GM12864 (cell line): ENCODE data around the gene ADAMTS2.

ENCODE experiments used
- DNase-seq: peaks from one replicate; pipeline ENCODE4 v3.0.0-alpha.2; 2011; ENCODE audit warnings: low read depth
- H3K4me3 ChIP-seq: 2 replicates; pipeline ENCODE4 v1.5.1; 2011; ENCODE audit warnings: mild to moderate bottlenecking, low read depth, low read length, control low read depth
- CTCF ChIP-seq: IDR thresholded peaks from 2 replicates; pipeline ENCODE4 v1.5.1; 2011; ENCODE audit warnings: low read depth, mild to moderate bottlenecking, moderate library complexity, low read length, control low read depth, inconsistent platforms; ENCODE audit errors: missing control alignments

ADAMTS2 gene

GRCh38 chr5:179138568-179138925 lies 206.7 kb downstream of the ADAMTS2 start:
- TF ChIP-seq CTCF: no peak
- DNase-seq: no peak
- H3K4me3 ChIP-seq: no peak overlapping the region

GRCh38 chr5:179137643-179138567 lies 207.4 kb downstream of the ADAMTS2 start:
- no peak overlapping the region for H3K4me3 ChIP-seq
- no peak for DNase-seq
- no peak for TF ChIP-seq CTCF

- TF ChIP-seq CTCF: no peak
- no peak for DNase-seq
- H3K4me3 ChIP-seq: no peak overlapping the region
Observed at GRCh38 chr5:179137016-179137642, 208.1 kb downstream of the ADAMTS2 start.

- DNase-seq: no peak
- TF ChIP-seq CTCF: no peak
- no peak overlapping the region for H3K4me3 ChIP-seq
Observed at GRCh38 chr5:179135441-179136215, 209.6 kb downstream of the ADAMTS2 start.

- TF ChIP-seq CTCF: no peak
- no peak overlapping the region for H3K4me3 ChIP-seq
- DNase-seq: no peak
Observed at GRCh38 chr5:179135006-179135405, 210.3 kb downstream of the ADAMTS2 start.

GRCh38 chr5:179134511-179134910 lies 210.8 kb downstream of the ADAMTS2 start:
- no peak for DNase-seq

More at GRCh38 chr5:179134511-179134910, 210.8 kb downstream of the ADAMTS2 start:
- no peak overlapping the region for H3K4me3 ChIP-seq
- TF ChIP-seq CTCF: no peak
